NCI-H146 (cell line): ENCODE results near the gene MICAL2.

Experiments used
- DNase-seq: peaks from one replicate; lab custom pipeline; 2025; lab: John Stamatoyannopoulos, UW

MICAL2 gene

DNA sequence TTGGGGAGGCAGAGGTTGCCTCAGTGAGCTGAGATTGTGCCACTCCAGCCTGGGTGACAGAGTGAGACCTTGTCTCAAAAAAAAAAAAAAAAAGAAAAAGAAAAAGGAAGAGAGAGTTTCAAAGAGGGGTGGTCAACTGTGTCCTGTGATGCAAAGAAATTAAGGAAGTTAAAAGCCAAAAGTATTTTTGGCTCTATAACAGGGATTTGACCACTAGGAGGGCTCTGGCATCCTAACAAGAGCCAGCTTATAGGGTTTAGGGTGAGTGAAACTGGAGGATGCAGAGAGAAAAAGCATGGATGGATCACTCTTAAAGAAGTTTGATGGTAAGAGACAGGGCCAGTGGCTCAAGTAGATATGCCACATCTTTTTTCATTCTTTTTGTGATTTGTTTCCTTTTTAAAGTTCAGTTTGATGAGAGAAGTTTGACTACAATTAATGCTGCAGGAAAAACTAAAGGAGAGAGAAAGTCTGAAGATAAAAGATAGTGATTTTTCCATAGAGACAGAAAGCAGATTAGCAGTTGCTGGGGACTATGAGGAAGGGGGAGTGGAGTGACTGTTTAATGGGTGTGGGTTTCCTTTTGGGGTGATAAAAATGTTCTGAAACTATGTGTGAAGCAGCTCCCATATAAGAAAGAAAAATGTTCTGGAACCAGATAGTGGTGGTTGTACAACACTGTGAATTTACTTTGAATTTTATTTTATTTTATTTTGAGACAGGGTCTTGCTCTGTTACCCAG, 11.1 kb upstream of the MICAL2 start:
- no peak for DNase-seq

DNA sequence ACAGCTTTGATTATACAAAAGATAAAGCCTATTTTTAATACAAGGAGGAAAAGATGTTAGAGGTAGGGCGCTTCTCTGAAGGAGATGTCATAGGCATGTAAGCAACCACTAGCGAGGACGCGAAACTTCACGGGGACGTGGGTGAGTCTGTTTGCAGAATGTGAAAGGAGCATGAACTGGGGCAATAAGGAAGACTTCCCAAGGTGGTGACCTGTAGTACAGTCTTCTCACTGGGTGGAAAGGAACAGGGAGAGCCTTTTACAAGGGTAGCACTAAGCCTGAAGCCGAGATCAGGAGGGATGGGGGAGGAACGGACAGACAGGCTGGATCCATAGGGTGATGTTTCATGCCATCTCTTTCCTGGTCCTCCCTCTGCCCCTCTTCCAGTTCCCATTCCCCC, 10.0 kb upstream of the MICAL2 start:
- no peak for DNase-seq

DNA sequence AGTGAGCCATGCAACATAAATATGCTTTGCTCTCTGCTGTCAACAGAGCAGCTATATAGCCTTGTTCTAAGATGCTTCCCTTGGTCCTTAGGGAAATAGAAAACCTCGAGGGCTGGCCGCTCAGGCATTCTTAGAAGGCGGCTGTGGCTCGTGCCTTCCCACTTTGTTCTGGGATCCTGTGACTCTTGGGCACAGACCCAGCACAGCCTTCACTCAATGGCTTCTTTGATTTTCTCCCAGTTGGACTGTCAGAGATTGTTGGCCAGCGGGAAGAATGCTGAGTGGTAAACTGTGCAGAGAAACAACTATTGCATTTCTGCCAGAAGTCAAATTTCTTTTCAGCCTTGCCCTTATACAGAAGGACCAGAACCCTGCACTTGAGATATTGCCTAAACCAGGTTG, 9.5 kb upstream of the MICAL2 start:
- DNase-seq, result no peak

DNA sequence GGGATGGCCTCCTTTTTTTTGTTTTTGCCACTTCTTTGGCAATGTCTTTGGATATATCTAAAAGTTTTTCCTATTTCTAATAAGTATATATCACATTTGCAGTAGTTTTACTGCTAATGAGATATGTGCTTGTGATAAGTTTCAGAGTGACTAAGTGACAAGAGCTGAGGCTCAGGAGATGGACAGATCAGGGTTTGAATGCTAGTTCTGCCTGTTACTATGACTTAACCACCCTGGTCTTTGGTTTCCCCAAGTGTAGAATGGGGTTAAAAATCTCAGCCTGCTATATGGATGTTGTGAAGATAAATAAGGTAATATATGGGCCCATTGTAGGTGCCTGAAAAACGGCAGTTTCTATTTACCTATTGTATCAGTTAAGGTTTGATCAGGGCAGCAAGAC, 9.1 kb upstream of the MICAL2 start:
- no peak for DNase-seq

DNA sequence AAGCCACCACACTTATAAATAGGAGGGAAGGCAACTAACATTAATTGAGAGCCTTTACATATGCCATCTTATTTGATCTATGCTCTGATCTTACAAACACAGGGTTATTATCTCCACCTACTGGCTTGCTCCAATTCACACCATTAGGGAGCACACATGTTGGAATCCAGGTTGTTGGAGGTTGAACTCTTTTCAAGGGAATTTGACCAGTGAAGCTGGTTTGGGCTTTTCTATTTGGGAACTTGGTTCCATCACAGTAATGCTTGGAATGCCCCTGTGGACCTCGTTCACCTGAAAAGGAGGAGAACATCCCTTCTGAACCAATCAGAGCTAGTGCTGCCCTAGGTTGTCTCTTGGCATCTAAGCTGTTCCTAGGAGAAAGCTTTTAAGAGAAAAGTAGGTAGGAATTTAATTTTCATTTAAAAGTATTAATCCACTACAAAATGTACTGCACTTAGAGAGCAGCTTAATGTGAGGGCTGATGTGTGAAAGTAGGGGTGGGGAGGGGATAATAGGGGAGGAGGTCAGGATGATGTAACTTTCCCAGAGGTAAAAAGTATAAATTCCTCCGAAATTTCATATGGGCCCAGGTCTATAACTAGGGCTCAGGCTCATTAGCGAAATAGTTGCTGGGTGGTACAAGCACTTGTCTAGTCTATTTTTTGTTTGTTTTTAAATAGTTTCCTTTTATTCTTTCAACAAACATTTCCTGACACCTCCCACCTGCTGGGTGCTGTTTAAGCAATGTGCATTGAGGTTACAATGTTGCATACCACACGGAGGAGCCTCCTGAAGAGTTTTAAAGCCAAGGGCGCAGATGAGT, 7.6 kb upstream of the MICAL2 start:
- DNase-seq, result no peak

DNA sequence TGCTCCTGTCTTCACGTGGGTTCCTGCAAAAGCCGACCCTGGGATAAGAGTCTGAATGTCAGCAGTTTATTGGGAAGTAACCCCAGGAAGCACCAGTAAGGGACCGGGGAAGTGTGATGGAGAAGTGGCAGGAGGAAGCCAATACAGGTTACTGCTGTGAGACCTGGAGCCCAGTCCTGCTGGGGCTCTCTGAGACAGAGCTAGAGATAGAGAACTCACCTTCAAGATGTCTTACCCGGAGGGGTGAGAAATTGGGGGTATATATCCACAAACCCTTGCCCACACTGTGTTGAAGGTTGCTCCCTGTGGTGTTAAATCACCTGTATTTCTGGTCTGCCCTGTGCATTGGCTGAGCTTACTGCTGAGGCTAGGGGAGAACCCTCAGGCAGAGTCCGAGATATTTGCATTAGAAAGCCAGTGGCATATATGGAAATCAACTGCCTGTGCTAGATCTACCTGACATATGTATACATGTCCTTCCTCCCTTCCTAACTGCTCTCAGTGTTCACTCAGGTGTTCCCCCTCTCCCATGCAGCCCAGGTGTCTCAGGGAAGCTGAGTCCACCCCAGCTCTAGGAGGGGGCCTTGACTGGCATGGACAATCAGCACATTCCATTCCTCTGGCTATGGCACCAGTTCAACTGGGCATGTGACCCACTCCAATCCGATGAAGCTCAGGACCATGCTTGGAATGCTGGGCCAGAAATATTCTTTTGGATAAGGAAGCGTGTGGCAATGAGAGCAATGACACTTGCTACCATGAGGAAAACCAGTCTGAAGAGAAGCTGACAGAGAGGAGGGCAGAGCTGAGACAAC, 6.8 kb upstream of the MICAL2 start:
- DNase-seq, result no peak

DNA sequence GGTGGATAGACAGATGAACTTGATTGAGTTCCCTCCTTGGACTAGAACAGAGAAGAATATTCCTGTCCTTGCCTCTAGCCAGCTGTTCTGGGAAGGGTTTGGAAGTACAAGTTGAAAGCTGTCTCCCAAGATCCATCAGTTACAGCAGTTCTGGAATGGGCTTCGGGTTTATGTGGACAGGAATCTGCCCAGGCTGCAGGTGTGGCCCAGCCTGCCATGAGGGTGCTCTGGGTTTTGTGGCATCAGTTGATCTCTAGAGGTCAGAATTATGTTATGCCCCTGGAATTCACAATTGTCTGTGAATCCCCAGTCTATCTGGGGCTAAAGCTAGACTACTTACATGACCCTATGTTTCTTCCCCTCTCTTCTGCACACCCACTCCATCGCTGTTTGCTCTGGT, 4.9 kb upstream of the MICAL2 start:
- DNase-seq, result no peak

DNA sequence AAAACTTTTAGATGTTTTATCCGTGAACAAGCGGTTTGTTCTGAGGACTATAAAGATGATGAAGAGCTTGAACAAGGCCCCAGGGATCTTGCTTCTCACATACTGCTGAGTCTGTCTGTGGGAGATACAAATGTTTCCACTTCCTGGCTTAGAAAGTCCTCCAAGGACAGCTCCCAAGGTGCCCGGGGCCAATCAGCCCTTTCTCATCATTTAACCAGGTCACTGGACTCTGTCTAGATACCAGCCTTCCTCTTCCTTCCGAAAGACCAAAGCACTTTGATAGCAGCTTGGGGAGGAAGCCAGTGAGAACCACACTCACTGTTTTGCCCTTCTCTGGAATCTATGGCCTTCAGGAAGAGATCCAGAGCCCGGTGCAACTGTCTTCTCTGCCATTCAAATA, 4.3 kb upstream of the MICAL2 start:
- DNase-seq, result no peak

DNA sequence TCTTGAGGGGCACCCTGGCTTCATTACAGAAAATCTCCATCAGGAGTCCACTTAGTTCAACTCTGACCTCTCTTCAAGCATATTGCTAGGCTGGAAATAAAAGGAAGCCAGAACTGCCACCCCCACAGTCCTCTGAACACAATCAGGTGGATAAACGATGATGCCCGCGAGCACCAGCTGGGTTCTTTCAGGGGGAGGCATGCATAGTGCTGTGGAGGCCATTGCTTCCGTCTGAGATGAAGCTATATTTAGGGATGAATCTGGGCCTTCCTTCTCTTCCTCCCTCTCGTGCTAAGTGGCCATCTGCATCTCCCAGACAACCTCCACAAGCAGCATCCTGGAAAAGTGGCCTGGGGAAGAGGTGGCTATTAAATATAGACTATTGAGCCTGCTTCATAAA, 3.9 kb upstream of the MICAL2 start:
- no peak for DNase-seq

DNA sequence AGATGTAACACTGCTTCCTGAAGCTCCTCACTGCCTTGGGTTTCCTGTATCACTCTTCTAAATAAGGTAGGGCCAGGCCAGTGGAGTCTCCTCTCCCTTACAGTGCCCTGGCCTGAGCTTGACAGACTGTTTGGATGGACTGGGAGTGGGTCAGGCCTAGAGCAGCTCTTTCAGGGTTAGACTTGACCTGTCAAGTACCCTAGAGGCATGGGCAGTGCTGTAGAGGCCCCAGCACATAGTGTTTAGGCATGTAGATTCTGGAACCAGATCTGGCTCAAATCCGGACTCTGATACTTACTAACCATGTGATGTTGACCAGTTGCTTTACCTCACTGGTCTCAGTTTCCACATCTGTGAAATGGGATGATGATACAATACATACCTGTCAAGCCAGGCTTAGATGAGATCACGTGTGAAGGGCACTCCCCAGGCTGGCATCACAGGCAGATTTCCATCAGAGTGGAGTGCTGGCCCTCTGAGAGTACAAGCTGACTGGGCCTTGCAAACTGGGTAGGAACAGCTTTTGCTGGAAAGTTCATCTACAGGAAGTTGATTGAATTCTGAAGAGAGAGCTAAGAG, 1.4 kb upstream of the MICAL2 start:
- DNase-seq, result no peak

DNA sequence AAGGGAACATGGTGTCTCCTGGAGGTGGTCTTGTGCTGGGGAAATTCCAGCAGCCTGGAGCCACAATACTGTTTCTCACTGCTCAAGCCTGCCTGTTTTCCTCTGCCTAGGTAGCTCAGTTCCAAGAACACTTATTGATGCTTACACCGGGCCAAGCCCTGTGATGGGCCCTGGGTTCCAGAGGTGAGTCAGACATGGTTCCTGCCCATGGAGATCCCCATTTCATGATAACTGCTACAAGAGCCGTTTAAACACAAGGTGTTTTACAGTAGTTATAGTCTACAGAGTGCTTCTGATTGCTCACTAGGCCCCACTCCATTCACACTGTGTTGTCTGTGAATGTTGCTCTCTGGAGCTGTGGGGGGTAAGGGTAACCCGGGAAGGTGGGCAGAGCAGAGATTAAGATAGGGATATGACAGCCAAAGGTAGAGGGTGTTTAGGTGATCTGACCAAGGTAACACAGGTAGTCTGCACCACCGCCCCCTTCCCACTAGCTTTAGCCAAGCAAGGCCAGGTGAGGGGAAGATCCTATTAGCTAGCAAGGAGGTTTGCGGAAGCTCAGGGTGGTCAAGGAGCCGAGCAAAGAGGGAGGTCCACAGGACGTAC, 696 bp upstream of the MICAL2 start:
- no peak for DNase-seq

DNA sequence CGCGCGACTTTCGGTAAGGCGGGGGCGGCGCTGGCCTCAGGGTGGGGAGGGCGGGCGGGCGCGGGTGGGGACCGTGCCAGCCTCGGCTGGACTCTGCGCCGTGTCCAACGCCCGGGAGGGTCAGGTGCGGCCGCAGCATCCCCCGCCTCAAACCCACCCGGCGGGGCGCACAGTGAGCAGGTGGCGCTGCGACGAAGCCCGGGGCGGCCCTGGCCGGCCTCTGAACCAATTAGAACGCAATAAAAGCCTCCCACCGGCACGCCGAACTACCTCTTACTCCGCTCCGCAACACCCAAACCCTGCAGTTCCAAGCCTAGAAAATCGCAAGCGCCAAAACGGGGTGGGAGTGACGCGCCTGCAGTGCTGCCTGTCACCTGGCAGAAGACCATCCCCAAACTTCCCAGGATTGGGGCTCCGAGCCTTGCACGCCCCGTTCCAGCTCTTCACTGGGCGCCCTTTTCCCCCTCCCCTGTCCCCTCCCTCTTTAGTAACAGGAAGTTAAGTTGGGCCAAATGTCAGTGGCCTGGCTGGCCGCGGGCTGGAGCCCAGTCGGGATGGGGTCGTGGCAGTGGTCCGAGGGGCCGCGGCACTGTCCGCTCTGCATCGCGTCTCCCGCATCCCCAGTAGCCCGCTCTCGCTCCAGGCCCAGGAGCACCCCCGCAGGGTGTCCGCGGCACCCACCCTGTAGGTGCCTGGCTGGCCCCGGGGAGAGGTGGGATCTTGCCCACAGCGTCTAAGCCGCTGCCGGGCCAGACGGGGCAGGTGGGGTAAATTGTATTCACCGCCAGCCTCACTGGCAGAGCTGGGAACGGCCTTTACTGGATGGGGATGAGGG, 541 bp downstream of the MICAL2 start:
- DNase-seq, result peak; percentile 73

DNA sequence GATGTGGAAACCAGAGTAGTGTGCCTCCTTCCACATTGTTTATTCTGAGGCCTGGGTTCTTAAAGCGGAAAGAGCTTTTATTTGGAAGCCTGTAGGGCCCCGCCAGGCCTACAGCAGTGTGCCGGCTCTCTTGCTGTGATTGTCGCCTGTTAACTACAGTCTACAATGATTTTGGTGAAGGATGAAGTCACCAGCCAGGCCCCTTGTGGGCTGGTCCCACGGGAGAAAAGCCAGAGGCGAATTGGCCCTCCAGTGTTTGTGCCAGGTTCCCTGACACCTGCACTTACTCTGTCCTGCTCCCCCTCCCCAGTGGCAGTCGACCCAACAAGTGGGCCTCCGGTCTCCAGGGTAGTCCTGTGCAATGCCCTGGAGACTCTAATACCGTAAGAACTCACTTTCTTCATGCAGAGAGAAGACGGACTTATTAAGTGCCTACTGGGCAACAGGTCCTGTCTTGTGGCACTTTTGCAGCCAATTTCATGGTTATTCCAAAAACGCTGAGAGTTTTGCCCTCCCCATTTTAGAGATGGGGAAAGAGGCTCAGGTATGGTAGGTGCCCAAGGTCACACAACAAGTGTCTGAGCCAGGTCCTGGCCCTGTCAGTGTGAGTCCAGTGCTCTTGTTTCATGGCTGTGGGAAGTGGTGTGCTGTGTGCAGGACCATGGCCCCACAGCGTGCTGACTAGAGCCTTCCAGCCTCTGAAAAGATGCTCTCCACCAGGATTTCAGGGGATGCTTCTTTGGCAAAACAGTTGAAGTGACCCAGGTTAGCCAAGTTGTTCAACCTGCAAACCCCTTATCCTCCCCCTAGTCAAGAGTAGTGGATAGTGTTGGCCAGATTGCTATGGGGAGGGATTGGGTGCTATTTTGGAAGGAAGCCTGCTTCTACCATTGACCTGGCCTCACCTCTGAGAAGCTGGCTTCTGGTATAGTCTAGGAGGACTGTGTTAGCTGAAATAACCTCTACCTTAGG, 1.4 kb downstream of the MICAL2 start:
- DNase-seq, result no peak

DNA sequence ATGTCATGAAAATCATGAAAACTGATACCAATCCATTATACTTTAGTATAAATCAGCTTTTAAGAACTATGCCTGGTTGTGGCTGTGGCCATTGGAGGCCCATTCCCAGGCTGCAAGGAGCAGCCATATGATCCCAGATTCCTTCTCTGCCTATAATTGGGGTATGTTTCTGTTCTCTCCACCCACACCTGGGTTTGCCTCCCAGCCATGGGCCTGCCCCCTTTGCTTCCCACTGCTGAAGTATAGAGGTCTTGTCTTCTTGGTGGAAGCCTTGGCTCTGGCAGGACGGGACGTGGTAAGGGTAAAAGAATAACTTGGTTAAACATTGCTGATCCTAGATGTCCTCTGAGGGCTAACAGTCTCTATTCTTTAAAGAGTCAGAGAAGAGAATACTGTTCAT, 2.4 kb downstream of the MICAL2 start:
- no peak for DNase-seq

DNA sequence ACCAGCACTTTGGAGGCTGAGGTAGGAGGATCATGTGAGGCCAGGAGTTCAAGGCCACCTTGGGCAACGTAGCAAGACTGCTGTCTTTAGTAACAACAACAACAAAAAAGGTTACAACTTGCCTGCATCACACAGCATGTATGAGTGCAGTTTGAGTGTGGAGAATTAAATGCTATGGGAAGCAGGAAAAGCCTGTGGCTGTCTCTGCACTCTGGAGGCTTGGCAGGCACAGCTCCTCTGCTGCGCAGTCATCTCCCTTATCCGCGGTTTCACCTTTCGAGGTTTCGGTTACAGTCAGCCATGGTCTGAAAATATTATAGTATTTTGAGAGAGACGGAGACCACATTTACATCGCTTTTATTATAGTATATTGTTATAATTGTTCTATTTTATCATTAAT, 2.9 kb downstream of the MICAL2 start:
- DNase-seq, result no peak

DNA sequence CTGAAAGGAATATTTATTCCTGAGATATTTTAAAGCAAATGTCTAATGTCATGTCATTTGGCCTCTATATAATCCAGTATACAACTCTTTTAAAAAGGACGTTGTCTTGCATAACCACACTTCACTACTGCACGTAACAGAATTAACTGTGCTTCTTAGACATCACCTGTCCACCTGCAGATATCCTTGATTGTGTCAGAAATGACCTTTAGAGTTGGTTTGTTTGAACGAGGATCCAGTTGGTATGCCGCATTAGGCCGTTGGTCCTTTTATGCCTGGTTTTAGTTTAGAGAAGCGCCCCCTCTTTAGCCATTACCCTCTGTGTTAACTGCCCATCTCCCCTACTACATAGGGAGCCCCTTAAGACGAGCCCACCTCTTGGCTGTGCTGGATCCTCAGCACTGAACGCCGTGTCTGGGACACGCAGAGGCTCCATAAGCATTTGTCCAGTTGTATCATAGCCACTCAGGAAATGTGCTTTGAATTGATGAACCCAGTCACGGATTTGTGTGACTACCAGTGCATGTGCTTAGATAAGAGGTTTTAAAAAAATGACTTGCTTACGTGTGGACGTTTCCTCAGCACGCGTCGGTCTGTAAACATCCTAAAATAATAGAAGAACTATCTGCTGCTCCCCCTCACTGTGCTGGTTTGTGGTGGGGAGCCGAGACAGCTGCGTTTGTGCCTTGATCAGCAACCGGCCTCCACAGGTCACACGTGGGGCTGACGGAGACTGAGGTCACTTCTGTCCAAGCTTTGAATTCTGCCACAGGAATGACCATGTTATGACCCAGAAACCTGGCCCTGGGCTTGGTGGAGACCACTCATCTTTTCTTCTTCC, 4.0 kb downstream of the MICAL2 start:
- peak; percentile 12 for DNase-seq

DNA sequence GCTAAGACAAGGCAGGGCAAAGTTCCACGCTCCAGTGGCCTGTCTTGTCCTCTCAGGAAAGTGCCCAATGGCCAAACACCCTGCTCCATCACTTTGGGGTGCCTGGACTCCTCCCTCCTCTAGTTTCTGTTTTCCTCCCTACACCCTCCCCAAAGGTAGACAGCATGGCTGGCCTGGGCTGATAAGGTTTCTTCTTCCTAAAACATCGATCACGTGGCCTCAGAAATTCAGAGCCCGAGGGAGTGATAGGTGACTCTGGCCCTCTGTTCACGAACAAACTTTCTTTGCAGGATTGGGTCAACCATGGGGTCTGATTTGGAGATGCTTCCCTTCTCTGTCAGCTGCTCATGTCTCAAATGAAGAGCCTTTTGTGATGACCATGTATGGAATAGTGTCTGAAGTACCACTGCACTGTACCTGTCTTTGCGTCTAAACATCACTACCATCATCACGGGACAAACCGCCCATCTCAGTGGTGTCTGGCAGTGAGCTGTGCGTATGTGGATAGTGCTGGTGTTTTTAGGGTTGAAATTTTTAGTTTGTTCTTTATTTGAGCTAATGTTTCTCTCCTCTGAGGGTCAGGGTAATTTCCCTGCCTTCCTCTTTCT, 6.1 kb downstream of the MICAL2 start:
- DNase-seq, result no peak

DNA sequence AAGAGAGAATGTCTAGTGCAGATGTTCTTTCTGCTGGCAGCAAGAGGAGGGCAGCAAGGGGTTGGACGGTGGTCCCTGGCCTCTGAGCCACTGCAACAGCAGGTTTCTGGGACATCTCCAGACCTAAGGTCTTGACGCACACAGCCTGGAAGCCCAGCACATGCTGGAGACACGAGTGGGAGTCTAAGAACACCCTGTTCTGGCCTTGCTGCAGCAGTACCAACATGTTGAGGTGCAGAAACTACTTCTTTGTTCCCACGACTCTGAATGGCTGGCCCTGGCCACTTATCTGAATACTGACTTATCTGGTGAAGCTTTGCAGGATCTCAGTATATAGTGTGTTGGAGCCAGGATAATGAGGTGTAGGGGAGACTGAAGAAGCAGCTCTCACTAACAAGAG, 6.8 kb downstream of the MICAL2 start:
- no peak for DNase-seq

DNA sequence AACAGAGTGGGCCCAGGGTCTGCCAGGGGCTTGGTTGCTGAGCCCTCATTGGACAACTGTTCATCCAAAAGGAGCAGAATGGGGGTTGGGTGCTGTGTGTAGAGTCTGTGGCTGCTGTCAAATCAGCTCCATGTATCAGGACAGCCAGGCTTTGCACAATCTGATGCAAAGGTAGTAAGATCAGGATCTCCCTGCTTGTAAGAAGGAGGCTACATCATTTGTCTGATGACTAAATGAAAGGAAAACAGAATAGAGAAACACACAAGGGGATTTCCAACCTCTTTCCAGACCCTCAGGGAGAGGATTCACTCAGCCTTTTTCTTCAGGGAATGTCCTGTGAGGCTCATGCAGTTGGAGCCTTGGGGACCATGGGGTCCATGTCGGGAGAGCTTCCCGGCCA, 7.2 kb downstream of the MICAL2 start:
- DNase-seq, result no peak
